H1 (cell line): ENCODE data around the gene AP4B1. TPM values are rescaled to one million over a fixed set of nuclear protein-coding genes. Genes with fewer than 3 reads are reported as not detected.

Experiments
- ASH2L ChIP-seq: fragments of 200-600, 300-600 bp; sonication (generic); IDR thresholded peaks from one replicate; pipeline ENCODE4 v1.7.1; 2017; ENCODE audit warnings: low read length
- ATF2 ChIP-seq: IDR thresholded peaks from 2 replicates; pipeline ENCODE4 v1.6.1; 2012; ENCODE audit warnings: low read length, inconsistent platforms
- BACH1 ChIP-seq: IDR thresholded peaks from 2 replicates; pipeline ENCODE4 v1.6.1; 2012; ENCODE audit warnings: low read length, improper control_type of control experiment
- CTCF ChIP-seq, 3 experiments: IDR thresholded peaks; 1 replicate in 2 of 3; 2 replicates in 1 of 3; pipeline versions ENCODE4 v1.5.1 to v1.6.1; 2011; ENCODE audit warnings: low read length in 3 of 3, mild to moderate bottlenecking in 3 of 3, inconsistent platforms in 2 of 3, low read depth in 1 of 3, moderate library complexity in 1 of 3; ENCODE audit not compliant: insufficient read depth in 1 of 3; ENCODE audit errors: control extremely low read depth in 1 of 3
- EP300 ChIP-seq, 2 experiments: IDR thresholded peaks; 1 replicate in 1 of 2; 2 replicates in 1 of 2; pipeline ENCODE4 v1.6.1; 2011 to 2012; ENCODE audit warnings: low read depth in 2 of 2, low read length in 2 of 2, mild to moderate bottlenecking in 2 of 2, borderline replicate concordance in 1 of 2, inconsistent platforms in 1 of 2, moderate library complexity in 1 of 2
- HDAC6 ChIP-seq: IDR thresholded peaks from one replicate; pipeline ENCODE4 v1.7.1; 2012; ENCODE audit warnings: low read depth, mild to moderate bottlenecking, inconsistent platforms, low read length, moderate library complexity
- JUN ChIP-seq: IDR thresholded peaks from 2 replicates; pipeline ENCODE4 v1.6.1; 2011; ENCODE audit warnings: low read depth, mild to moderate bottlenecking, improper control_type of control experiment, low read length
- MAX ChIP-seq: IDR thresholded peaks from 2 replicates; pipeline ENCODE4 v1.6.1; 2012; ENCODE audit warnings: inconsistent platforms
- NANOG ChIP-seq: IDR thresholded peaks from 2 replicates; pipeline ENCODE4 v1.6.1; 2011; ENCODE audit warnings: low read length, low read depth, mild to moderate bottlenecking, inconsistent platforms; ENCODE audit not compliant: insufficient read depth, poor library complexity, severe bottlenecking
- RBBP5 ChIP-seq: IDR thresholded peaks from 2 replicates; pipeline ENCODE4 v1.7.1; 2012; ENCODE audit warnings: low read depth, mild to moderate bottlenecking, inconsistent platforms, low read length, moderate library complexity, borderline replicate concordance
- SAP30 ChIP-seq: fragments of 300-600 bp; sonication (generic); IDR thresholded peaks from 2 replicates; pipeline ENCODE4 v1.7.1; 2012; ENCODE audit warnings: low read length, moderate library complexity, mild to moderate bottlenecking, inconsistent platforms; ENCODE audit not compliant: insufficient read depth, insufficient replicate concordance
- SIRT6 ChIP-seq: IDR thresholded peaks from one replicate; pipeline ENCODE4 v1.7.1; 2012; ENCODE audit warnings: low read length, inconsistent platforms
- SP1 ChIP-seq: IDR thresholded peaks from 2 replicates; pipeline ENCODE4 v1.6.1; 2011; ENCODE audit warnings: low read depth, low read length
- SP2 ChIP-seq: IDR thresholded peaks from 2 replicates; pipeline ENCODE4 v1.6.1; 2012; ENCODE audit warnings: mild to moderate bottlenecking, low read length, inconsistent platforms
- SRF ChIP-seq: IDR thresholded peaks from 2 replicates; pipeline ENCODE4 v1.6.1; 2011; ENCODE audit warnings: mild to moderate bottlenecking, low read depth, low read length, moderate library complexity
- TBP ChIP-seq: IDR thresholded peaks from 2 replicates; pipeline ENCODE4 v1.6.1; 2011; ENCODE audit warnings: low read depth, low read length, improper control_type of control experiment
- TCF12 ChIP-seq: IDR thresholded peaks from 2 replicates; pipeline ENCODE4 v1.6.1; 2011; ENCODE audit warnings: low read depth, mild to moderate bottlenecking, low read length
- USF2 ChIP-seq: IDR thresholded peaks from 2 replicates; pipeline ENCODE4 v1.6.1; 2011; ENCODE audit warnings: low read length, improper control_type of control experiment
- polyA plus RNA-seq, 7 experiments: library from polyadenylated mRNA; depleted of rRNA in 3 of 7; stranded (reverse) in 5 of 7; unstranded in 2 of 7; fragments of >200 nt in 5 of 7; fragments of 200-250 nt in 2 of 7; gene quantifications; 1 replicate in 5 of 7; 2 replicates in 1 of 7; 4 replicates in 1 of 7; pipeline versions ENCODE4 v1.2.1 to v1.2.3, GENCODE V29; 2011 to 2013; ENCODE audit warnings: missing spikeins in 2 of 7, mixed read lengths in 2 of 7
- total RNA-seq: library from RNA; stranded (reverse); fragmentation: NEBNext Ultra II Directional; extraction: Animal tissue kit (Norgen Biotek cat#: 25700); gene quantifications from 2 replicates; pipeline ENCODE4 v1.2.1, GENCODE V29; 2021

Gene AP4B1
- total and polyA plus RNA-seq, 2 of the 8 experiments (the other 6 are each of a cell fraction or from before 2014, with no cell fraction given) = 8.9 to 9.0 TPM

DNA sequence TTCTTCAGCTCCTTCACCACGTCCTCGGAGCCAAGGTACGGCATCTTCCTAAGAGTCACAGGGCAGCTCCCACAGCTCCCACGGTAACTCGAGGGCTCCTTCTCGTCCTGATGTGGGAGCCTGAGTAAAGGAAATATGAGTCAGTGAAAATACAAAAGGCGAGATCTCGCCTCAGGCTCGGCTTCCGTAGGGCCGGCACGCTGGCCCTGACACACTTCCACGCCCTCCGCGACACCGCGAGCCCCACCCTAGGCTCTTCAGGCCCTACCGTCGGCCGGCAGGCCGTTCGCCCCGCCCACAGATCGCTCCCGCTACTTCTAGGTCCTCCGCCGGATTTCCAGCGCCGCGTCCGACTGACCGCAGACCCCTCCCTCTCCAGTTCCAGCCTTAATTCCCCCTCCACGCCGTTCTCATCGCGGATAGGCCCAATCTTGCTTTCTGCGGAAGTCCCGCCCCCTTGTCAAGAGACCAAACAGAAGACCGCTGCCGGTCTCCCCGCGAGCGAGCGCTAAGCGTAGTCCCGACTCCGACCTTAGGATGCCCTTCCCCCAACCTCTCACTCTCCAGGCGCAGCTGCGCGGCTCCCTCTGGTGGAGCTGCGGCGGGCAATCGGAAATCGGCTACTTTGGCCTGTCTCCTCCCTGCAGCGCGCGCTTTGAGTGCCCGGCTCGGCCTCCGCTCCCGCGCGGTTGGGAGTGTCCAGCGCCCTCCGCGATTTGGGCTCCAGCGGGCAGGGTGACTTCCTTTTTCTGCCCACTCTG lies at the start of gene AP4B1, which contains the start of gene DCLRE1B (continued):
- TF ChIP-seq ATF2 (peak; percentile 34; the same call in 1 of the 2 replicates), USF2 (no peak), JUN (no peak), CTCF (IDR thresholded peaks at IDR 0.05; ENCODE audit: control extremely low read depth in 1 of 3, insufficient read depth in 1 of 3, low read depth in 1 of 3, low read length in 3 of 3) (peak; percentile 32 to 47 (median 39); a peak in 2 of 4 replicates), RBBP5 (peak; percentile 97), SRF (peak; percentile 93), SP1 (peak; percentile 68; the same call in 1 of the 2 replicates), SP2 (no peak), TBP (peak; percentile 40; the same call in 1 of the 2 replicates), MAX (peak; percentile 68; the same call in 1 of the 2 replicates), BACH1 (peak; percentile 80), ASH2L (peak; percentile 90), SAP30 (peak; percentile 28), NANOG (peak; percentile 46), SIRT6 (no peak), EP300 (IDR thresholded peaks at IDR 0.05; ENCODE audit: borderline replicate concordance in 1 of 2, low read depth in 2 of 2, low read length in 2 of 2) (peak in 1 of 2 experiments; percentile 83; a peak in 1 of 3 replicates), TCF12 (peak; percentile 94), HDAC6 (no peak)
